Measurements from ENCODE around the gene ITPRIP.

Gene ITPRIP

GRCh38 chr10:104324931-104325330 lies 13.3 kb downstream of the ITPRIP start:
- DNase-seq, result no peak

- no peak for DNase-seq
These were observed 14.0 kb downstream of the ITPRIP start for GRCh38 chr10:104324221-104324686.

- DNase-seq, result no peak
These were observed 14.5 kb downstream of the ITPRIP start for GRCh38 chr10:104323760-104324201.

- DNase-seq, result no peak
These were observed 15.2 kb downstream of the ITPRIP start for GRCh38 chr10:104323085-104323484.

GRCh38 chr10:104322416-104322782 lies 15.9 kb downstream of the ITPRIP start:
- no peak for DNase-seq

GRCh38 chr10:104321725-104322415 lies 16.4 kb downstream of the ITPRIP start:
- DNase-seq, result no peak

- DNase-seq, result no peak
These were observed 17.0 kb downstream of the ITPRIP start for GRCh38 chr10:104321226-104321625.

- DNase-seq, result no peak
These were observed 19.2 kb downstream of the ITPRIP start for GRCh38 chr10:104318810-104319741.

- DNase-seq, result no peak
These were observed 19.9 kb downstream of the ITPRIP start for GRCh38 chr10:104318326-104318725.

GRCh38 chr10:104317726-104318299 lies 20.5 kb downstream of the ITPRIP start:
- no peak for DNase-seq

GRCh38 chr10:104317269-104317710 lies 21.0 kb downstream of the ITPRIP start:
- no peak for DNase-seq

GRCh38 chr10:104316321-104317099 lies 21.8 kb downstream of the ITPRIP start:
- no peak for DNase-seq

GRCh38 chr10:104315486-104315921 lies 22.8 kb downstream of the ITPRIP start:
- no peak for DNase-seq

- DNase-seq, result no peak
These were observed 23.4 kb downstream of the ITPRIP start for GRCh38 chr10:104314591-104315485.

GRCh38 chr10:104311184-104311720 lies 27.0 kb downstream of the ITPRIP start:
- DNase-seq, result no peak

- no peak for DNase-seq
These were observed 28.0 kb downstream of the ITPRIP start for GRCh38 chr10:104309980-104310978.

- DNase-seq, result no peak
These were observed 29.8 kb downstream of the ITPRIP start for GRCh38 chr10:104308439-104308903.

GRCh38 chr10:104307576-104308438 lies 30.5 kb downstream of the ITPRIP start:
- DNase-seq, result no peak

GRCh38 chr10:104306897-104307296 lies 31.4 kb downstream of the ITPRIP start:
- no peak for DNase-seq
